Raji (cell line): ENCODE measurements around the gene XPR1.
A peak's percentile ranks its signal among the peaks of the same experiment; 100 is the strongest.

Experiments
- POLR2A ChIP-seq: IDR thresholded peaks from 2 replicates; pipeline ENCODE4 v1.6.1; 2011; ENCODE audit warnings: low read depth, low read length, control low read depth; ENCODE audit not compliant: insufficient read depth

The XPR1 gene

GRCh38 chr1:180631766-180632325 lies at the start of gene XPR1:
Gene XPR1, plus strand, starts transcription at chr1:180632022. Its CDS starts 180 bp downstream, at chr1:180632202.
- peak; percentile 81 for TF ChIP-seq POLR2A

GRCh38 chr1:180584869-180585268 lies 47.0 kb upstream of the XPR1 start:
- no peak for TF ChIP-seq POLR2A

- no peak for TF ChIP-seq POLR2A
Measured at GRCh38 chr1:180585994-180586359, 45.8 kb upstream of the XPR1 start.

GRCh38 chr1:180586671-180587155 lies 45.1 kb upstream of the XPR1 start:
- no peak for TF ChIP-seq POLR2A

- no peak for TF ChIP-seq POLR2A
Measured at GRCh38 chr1:180588121-180588520, 43.7 kb upstream of the XPR1 start.

GRCh38 chr1:180590889-180591288 lies 40.9 kb upstream of the XPR1 start:
- no peak for TF ChIP-seq POLR2A

GRCh38 chr1:180593382-180593781 lies 38.4 kb upstream of the XPR1 start:
- TF ChIP-seq POLR2A, result no peak

- no peak for TF ChIP-seq POLR2A
Measured at GRCh38 chr1:180594723-180595122, 37.1 kb upstream of the XPR1 start.

- TF ChIP-seq POLR2A, result no peak
Measured at GRCh38 chr1:180595966-180596365, 35.9 kb upstream of the XPR1 start.

- no peak for TF ChIP-seq POLR2A
Measured at GRCh38 chr1:180597520-180597919, 34.3 kb upstream of the XPR1 start.

GRCh38 chr1:180598333-180598974 lies 33.4 kb upstream of the XPR1 start:
- no peak for TF ChIP-seq POLR2A

GRCh38 chr1:180600343-180600742 lies 31.5 kb upstream of the XPR1 start:
- no peak for TF ChIP-seq POLR2A

GRCh38 chr1:180601512-180601911 lies 30.3 kb upstream of the XPR1 start:
- TF ChIP-seq POLR2A, result no peak

GRCh38 chr1:180603223-180603849 lies 28.5 kb upstream of the XPR1 start:
- no peak for TF ChIP-seq POLR2A

GRCh38 chr1:180603850-180604226 lies 28.0 kb upstream of the XPR1 start:
- TF ChIP-seq POLR2A, result no peak

GRCh38 chr1:180606155-180606554 lies 25.7 kb upstream of the XPR1 start:
- TF ChIP-seq POLR2A, result no peak

- TF ChIP-seq POLR2A, result no peak
Measured at GRCh38 chr1:180609643-180610555, 21.9 kb upstream of the XPR1 start.
